ENCODE results near the gene GSTP1. TPM values are rescaled to one million over a fixed set of nuclear protein-coding genes. Genes with fewer than 3 reads are reported as not detected.
A peak's percentile ranks its signal among the peaks of the same experiment; 100 is the strongest.

Gene GSTP1
- total and polyA plus RNA-seq, 9 of the 15 experiments (the other 6 are each of a cell fraction or from before 2014, with no cell fraction given) = 592 to 2,150 (median 1,204) TPM

- TF ChIP-seq FIP1L1 (IDR thresholded peaks at IDR 0.05; ENCODE audit: low read depth, low read length, poor library complexity, severe bottlenecking) = no peak
- TF ChIP-seq MXD1 (CRISPR knock-in tag; IDR thresholded peaks at IDR 0.05; ENCODE audit: borderline replicate concordance, poor library complexity, severe bottlenecking) = no peak
- no peak for TF ChIP-seq SRSF1 (IDR thresholded peaks at IDR 0.05; ENCODE audit: low read depth, low read length)
- no peak for TF ChIP-seq ZNF518B (CRISPR knock-in tag; IDR thresholded peaks at IDR 0.05)
- no peak for TF ChIP-seq RFX5 (IDR thresholded peaks at IDR 0.05; ENCODE audit: low read depth, low read length)
- peak; percentile 8; the same call in 1 of the 2 replicates for TF ChIP-seq TOE1 (IDR thresholded peaks at IDR 0.05; ENCODE audit: borderline replicate concordance)
- no peak for TF ChIP-seq TOE1 (CRISPR knock-in tag; IDR thresholded peaks at IDR 0.05; ENCODE audit: borderline replicate concordance, low read depth)
- TF ChIP-seq ZC3H11A (IDR thresholded peaks at IDR 0.05; ENCODE audit: low read depth, low read length) = no peak
- peak; percentile 63; the same call in 1 of the 2 replicates for TF ChIP-seq DEAF1 (CRISPR knock-in tag; IDR thresholded peaks at IDR 0.05)
- no peak for TF ChIP-seq ZNF512 (tag; IDR thresholded peaks at IDR 0.05)
- TF ChIP-seq CEBPZ (IDR thresholded peaks at IDR 0.05; ENCODE audit: borderline replicate concordance, low read depth, low read length) = no peak
- no peak for TF ChIP-seq RBM14 (IDR thresholded peaks at IDR 0.05; ENCODE audit: borderline replicate concordance, insufficient read depth, low read depth, low read length)
- no peak for TF ChIP-seq HSF4 (CRISPR knock-in tag; IDR thresholded peaks at IDR 0.05; ENCODE audit: borderline replicate concordance)
Measured at GRCh38 chr11:67629386-67630227, 46.0 kb downstream of the GSTP1 start, which contains the start of gene NUDT8 (continued).
